Esophagus muscularis mucosa (tissue), 3 donors: ENCODE measurements around the gene MAGI3.

Experiments
- POLR2A ChIP-seq: fragments of 450-650 bp; IDR thresholded peaks from one replicate; pipeline ENCODE4 v1.6.1; 2017; ENCODE audit warnings: antibody characterized with exemption, moderate library complexity, mild to moderate bottlenecking, low read depth
- POLR2AphosphoS5 ChIP-seq, 2 donors: sonication (generic); formaldehyde crosslinking; IDR thresholded peaks; one replicate each; pipeline ENCODE4 v1.6.1; 2017; ENCODE audit warnings: antibody characterized with exemption in 2 of 2
- TF ChIP-seq, protein P1 (sequence below), 3 experiments: fragments of 200-600 bp in 2 of 3; fragments of 450-650 bp in 1 of 3; sonication (generic) in 2 of 3; IDR thresholded peaks; one replicate each; pipeline ENCODE4 v1.5.1; 2017 to 2019; ENCODE audit warnings: antibody characterized with exemption in 3 of 3, mild to moderate bottlenecking in 2 of 3, moderate library complexity in 1 of 3

DNA sequence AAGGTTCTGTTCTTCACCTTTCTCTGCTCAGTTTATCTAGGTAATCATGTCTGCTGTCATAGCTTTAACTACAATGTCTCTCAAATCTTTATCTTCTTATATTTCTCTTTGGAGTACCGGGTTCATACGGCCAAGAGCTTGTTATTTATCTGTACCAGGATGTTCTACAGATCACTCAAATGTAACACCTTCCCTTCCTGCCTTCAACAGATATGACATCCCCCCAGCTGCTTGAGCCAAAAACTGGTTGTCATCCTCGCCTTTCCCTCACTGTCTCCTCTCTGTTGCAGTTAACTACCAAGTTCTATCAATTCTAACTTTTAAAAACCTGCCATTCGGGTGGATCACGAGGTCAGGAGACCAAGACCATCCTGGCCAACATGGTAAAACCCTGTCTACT lies 220.1 kb downstream of the MAGI3 start:
- TF ChIP-seq, protein P1, sequence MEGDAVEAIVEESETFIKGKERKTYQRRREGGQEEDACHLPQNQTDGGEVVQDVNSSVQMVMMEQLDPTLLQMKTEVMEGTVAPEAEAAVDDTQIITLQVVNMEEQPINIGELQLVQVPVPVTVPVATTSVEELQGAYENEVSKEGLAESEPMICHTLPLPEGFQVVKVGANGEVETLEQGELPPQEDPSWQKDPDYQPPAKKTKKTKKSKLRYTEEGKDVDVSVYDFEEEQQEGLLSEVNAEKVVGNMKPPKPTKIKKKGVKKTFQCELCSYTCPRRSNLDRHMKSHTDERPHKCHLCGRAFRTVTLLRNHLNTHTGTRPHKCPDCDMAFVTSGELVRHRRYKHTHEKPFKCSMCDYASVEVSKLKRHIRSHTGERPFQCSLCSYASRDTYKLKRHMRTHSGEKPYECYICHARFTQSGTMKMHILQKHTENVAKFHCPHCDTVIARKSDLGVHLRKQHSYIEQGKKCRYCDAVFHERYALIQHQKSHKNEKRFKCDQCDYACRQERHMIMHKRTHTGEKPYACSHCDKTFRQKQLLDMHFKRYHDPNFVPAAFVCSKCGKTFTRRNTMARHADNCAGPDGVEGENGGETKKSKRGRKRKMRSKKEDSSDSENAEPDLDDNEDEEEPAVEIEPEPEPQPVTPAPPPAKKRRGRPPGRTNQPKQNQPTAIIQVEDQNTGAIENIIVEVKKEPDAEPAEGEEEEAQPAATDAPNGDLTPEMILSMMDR (IDR thresholded peaks at IDR 0.05), result no peak
- no peak for TF ChIP-seq POLR2A
- TF ChIP-seq POLR2AphosphoS5 (IDR thresholded peaks at IDR 0.05), result no peak
